HG03025 (cell line): ENCODE data around the gene NAP1L5.
A peak's percentile ranks its signal among the peaks of the same experiment; 100 is the strongest.

ENCODE experiments used
- ATAC-seq: cut with Tn5 transposase; IDR thresholded peaks from one replicate; pipeline ENCODE4 v1.9.1; 2021; ENCODE audit warnings: mild to moderate bottlenecking, moderate library complexity; ENCODE audit not compliant: unreplicated experiment, low FRiP score

NAP1L5 gene

GRCh38 chr4:88697588-88698329 lies at the start of gene NAP1L5:
TSS of gene NAP1L5 (minus strand) at chr4:88697829. CDS start at chr4:88697754, 75 bp downstream.
- peak; percentile 95 for ATAC-seq

DNA sequence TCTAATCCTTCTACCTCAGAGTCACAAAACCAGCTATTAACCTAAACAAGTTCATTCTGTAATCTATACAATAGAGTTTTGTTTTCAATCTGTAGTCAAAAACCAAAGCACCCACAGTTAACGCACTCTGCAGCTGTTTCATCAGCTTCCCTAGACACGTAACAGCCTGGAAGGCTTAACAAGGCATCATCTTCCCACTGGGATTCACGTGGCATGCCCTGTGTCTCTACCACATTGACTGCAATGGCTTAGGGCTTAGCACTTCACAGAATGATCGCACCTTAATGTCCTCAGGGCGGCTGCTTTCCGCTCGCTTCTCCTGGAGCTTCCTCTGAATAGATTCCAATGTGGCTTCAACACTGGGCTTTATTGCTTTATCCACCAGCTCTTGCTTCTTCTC lies 49.7 kb upstream of the NAP1L5 start:
- no peak for ATAC-seq

- ATAC-seq = no peak
Observed at GRCh38 chr4:88746206-88746605, 48.6 kb upstream of the NAP1L5 start.

DNA sequence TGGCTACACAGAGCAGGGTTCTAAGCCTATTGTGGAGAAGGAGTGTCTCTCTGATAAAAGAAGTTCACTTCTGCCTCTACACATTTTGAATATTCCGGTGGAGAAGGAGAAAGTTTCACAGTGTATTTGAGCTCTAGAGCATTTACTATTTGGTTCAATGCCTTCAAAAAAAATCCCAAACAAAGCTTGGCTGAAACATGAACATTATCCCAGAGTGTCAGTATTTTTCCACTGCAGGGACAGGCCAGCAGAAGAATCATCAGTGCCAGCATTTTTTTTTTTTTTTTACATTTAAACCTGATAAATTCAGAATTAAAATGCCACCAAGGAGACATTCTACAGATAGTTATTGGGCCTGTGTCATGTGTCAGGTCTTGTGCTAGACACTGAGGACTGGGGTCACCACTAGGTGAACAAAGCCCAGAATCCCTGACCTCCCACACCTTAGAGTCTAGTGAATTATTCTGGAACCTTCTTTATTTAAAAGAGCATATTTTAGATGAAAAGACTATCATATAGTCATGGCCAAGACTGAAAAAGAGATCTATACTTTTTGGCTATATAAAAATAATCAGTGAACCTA lies 48.0 kb upstream of the NAP1L5 start:
- ATAC-seq = no peak

DNA sequence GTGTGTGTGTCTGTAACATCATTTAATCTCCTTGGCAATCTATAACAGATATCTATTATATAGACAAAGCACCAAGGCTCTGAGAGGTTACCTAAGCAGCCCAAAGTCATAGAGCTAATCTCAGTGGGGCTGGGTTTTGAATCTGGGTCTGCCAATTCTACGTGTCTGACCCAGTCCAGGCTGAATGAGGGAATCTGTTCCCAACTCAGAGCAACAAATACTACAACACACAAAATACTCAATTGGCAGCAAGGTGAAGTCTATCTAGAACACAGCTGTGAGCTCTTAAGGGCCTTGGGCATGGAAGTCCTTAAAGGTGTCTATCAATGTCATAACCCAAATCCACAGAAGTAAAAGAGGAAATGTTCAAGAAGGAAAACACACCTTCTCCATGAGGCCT lies 47.5 kb upstream of the NAP1L5 start:
- no peak for ATAC-seq

DNA sequence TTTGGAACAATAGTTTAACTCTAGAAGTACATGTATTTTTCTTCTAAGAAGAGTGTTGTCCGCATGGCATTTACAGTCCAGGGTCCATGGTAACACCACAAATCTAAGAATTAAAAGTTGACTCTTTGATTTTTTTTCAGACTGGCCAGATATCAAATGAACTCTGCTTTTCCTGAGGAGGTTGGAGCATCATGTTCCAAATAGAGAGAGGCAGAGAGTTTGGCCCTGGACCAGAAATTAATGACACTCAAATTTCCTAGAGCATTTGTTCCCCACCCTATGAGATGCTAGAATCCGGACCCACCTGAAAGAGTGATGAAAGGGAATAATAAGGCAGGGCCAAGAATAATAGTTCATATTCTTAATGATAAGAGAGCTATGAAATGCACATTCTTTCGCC lies 47.0 kb upstream of the NAP1L5 start:
- ATAC-seq = no peak

GRCh38 chr4:88743696-88744095 lies 46.1 kb upstream of the NAP1L5 start:
- no peak for ATAC-seq

DNA sequence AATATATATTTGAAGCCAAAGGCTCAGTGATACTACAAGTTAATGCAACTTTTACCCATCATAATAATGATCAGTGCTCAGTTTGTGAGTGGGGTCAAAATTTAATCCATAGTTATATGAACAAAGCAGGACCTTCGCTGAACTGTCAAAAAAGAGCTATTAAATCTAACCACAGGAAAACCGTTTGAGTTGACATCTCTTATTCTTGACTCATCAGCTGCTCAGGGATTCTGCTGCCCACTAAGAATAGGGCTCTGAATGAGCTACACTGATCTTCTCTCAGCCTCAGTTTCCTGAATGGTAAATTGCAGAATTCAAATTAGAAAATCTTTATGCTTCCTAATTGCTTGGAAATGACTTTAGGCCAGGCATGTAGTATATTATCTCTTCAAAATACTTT lies 44.9 kb upstream of the NAP1L5 start:
- ATAC-seq = no peak

- no peak for ATAC-seq
Observed at GRCh38 chr4:88738180-88738579, 40.6 kb upstream of the NAP1L5 start.

- no peak for ATAC-seq
Observed at GRCh38 chr4:88737307-88737941, 39.8 kb upstream of the NAP1L5 start.

DNA sequence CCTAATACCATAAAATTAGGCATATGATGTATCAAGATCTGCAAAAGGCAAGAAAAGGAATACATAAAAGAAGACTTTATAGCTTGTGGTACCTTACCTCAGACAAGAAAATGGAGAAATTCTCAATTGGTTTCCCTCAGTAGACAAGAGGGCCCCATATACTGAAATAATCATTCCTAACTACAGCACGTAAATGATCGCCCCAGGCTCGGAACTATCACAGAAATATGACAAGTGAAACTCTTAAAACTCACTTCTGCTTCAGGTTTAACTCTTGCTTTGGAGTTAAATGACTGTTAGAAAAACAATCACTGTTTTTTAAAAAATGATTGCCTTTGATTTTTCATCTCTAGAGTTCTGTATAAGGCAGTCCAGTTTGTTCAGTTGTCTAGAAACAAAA lies 38.6 kb upstream of the NAP1L5 start:
- no peak for ATAC-seq

- no peak for ATAC-seq
Observed at GRCh38 chr4:88735564-88735963, 37.9 kb upstream of the NAP1L5 start.

- no peak for ATAC-seq
Observed at GRCh38 chr4:88734403-88734949, 36.8 kb upstream of the NAP1L5 start.

DNA sequence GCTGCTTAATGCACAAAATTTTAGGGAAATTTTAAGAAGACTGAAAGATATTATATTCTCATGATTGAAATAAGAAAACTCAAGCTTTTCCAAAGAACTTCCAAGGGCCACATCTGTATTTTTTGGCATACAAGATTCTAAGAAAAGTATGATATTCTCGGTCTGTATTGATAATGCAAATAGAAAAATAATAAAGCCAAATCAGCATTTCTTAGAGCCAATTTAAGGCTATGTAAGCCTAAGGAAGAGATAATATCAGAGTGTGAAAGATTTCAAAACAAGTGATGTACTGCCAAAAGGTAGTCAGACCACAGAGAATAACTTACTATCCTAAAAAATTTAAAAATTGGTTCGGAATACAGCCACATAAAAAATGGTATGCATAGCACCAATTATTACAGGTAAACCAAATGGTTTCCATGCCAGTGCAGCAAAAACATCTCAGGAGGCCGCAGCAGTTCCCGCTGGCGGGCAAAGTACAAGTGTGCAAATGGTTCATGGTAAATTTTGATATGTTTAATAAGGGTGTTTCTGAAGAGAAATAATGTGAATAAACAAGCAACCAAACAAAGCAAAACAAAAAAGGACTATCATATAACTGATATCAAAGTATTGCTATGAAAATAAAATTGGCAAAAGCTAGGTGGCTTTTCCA lies 35.2 kb upstream of the NAP1L5 start:
- no peak for ATAC-seq

GRCh38 chr4:88731381-88731780 lies 33.8 kb upstream of the NAP1L5 start:
- ATAC-seq = no peak

DNA sequence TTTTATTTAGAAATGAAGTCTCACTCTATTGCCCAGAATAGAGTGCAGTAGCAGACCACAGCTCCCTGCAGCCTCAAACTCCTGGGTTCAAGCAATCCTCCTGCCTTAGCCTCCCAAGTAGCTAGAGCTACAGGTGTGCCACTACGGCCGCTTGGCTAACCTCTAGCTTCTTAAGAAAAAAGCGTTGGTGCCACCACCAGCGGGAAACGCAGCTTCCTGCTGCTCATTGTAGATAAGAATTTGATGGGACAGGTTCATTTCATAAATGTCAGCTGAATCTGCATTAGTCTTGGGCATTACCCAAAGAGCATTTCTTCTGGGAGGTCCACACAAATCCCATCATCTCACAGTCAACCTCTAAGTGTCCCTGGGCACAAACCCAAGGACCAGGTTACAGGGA lies 33.2 kb upstream of the NAP1L5 start:
- no peak for ATAC-seq

DNA sequence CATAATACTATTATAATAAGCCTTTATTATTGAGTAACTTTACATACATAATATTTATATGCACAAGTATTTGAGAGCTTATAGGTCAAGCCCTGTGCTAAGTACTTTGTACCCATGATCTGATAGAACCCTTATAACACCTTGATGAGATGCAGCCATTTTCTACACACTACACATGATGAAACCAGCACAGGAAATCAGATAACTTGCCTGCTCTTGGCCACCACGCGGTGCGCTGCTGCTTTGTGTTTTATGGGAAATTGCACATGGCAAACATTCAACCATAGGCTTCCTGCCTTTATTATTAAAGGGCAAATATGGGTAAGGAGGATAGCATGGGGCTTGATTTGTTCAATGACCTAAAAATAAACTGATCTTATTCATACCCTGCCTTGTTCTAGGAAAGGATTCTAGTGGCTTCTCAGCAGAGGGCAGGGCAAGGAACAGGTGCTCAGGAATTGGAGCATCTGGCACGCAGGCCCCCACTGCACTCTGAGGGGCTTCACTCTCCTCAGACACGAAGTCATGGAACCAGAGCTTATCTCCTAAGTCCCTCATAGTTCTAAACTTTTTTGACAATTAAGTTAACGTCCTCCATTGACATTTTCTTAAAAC lies 31.6 kb upstream of the NAP1L5 start:
- no peak for ATAC-seq

DNA sequence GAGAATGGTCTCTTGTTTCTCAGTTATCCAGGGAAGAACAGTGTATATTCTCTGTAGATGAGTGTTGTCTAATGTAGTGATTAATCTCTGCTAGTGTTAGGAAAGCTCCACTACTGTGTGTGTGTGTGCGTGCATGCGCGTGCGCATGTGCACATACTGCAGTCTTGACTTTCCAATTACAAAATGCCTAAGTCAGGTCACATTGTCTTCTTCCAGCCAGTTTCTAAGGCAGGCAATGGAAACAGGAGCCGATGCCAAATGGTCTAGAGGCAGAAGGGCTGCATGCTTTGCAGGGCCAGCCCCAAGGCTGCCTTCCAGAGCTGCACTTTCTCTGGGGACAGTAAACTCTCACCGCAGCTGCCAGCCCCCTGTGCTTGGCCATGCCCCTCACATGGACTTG lies 30.5 kb upstream of the NAP1L5 start:
- no peak for ATAC-seq

- no peak for ATAC-seq
Observed at GRCh38 chr4:88725986-88726385, 28.4 kb upstream of the NAP1L5 start.

GRCh38 chr4:88725143-88725542 lies 27.5 kb upstream of the NAP1L5 start:
- ATAC-seq = no peak

- no peak for ATAC-seq
Observed at GRCh38 chr4:88724406-88724805, 26.8 kb upstream of the NAP1L5 start.
